ENCODE measurements around the gene MBNL1. TPM values are rescaled to one million over a fixed set of nuclear protein-coding genes. Genes with fewer than 3 reads are reported as not detected.

Gene MBNL1
- total RNA-seq, 1 donor: 545 TPM

DNA sequence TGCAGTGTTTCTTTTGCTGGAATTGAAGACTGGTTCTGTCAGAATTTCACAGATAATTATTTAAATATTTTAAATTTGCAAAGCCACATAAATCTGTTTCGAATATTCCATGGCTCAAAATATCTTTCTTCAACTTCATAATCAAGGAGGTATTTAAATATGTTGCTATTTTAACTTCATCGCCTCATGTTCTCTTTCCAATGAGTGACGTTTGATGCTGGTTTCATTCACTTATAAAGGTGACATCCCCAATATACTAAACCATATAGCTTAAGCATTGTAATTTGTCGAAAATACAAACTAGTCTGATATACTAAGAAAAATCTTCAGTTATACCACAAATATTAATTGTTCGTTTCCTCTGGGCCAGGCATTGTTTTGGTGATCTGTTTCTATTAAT lies 22.5 kb downstream of the MBNL1 start:
- TF ChIP-seq, protein P1, sequence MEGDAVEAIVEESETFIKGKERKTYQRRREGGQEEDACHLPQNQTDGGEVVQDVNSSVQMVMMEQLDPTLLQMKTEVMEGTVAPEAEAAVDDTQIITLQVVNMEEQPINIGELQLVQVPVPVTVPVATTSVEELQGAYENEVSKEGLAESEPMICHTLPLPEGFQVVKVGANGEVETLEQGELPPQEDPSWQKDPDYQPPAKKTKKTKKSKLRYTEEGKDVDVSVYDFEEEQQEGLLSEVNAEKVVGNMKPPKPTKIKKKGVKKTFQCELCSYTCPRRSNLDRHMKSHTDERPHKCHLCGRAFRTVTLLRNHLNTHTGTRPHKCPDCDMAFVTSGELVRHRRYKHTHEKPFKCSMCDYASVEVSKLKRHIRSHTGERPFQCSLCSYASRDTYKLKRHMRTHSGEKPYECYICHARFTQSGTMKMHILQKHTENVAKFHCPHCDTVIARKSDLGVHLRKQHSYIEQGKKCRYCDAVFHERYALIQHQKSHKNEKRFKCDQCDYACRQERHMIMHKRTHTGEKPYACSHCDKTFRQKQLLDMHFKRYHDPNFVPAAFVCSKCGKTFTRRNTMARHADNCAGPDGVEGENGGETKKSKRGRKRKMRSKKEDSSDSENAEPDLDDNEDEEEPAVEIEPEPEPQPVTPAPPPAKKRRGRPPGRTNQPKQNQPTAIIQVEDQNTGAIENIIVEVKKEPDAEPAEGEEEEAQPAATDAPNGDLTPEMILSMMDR (IDR thresholded peaks at IDR 0.05; ENCODE audit: extremely low read depth, low read depth, low read length): no peak
- H3K27ac ChIP-seq (ENCODE audit: low read depth, low read length): peak overlapping the region; percentile 58
- no peaks in the 10 kb centered on the region for H3K36me3 ChIP-seq (ENCODE audit: insufficient read depth, low read length)
- no peaks in the 10 kb centered on the region for H3K9me3 ChIP-seq (ENCODE audit: low read depth, low read length)
- H4K20me1 ChIP-seq (ENCODE audit: insufficient read depth, low read length): peaks cover 61% of the 10 kb centered on the region
- no peak overlapping the region for H2AFZ ChIP-seq (ENCODE audit: low read length)
- H3K4me3 ChIP-seq (ENCODE audit: insufficient read depth, low read length): no peak overlapping the region
- no peaks in the 10 kb centered on the region for H3K27me3 ChIP-seq (ENCODE audit: insufficient read depth, low read length)
- no peak for DNase-seq (ENCODE audit: insufficient read length, low spot score, missing footprints)
- peak overlapping the region; percentile 1 for H3K4me2 ChIP-seq (ENCODE audit: insufficient read depth, low read length)
- H3K79me2 ChIP-seq (ENCODE audit: insufficient read depth, low read length): peaks cover 95% of the 10 kb centered on the region
- peaks cover 46% of the 10 kb centered on the region for H3K4me1 ChIP-seq (ENCODE audit: insufficient read depth, low read length)

DNA sequence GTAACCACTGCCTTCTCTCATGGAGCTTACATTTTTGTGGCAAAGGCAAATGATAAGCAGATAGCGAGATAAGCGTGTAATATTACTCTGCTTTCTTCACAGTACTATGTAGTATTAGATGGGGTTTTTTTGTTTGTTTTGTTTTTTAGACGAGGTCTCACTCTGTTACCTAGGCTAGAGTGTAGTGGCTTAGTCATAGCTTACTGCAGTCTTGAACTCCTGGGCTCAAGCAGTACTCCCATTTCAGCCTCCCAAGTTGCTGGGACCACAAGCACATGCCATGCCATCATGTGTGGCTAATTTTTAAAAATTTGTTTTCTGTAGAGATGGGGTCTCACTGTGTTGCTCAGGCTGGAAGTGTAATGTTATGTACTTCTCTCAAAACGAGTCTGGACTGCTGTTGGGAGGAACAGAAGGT lies 22.9 kb downstream of the MBNL1 start:
- Histone ChIP-seq H3K4me3 (ENCODE audit: insufficient read depth, low read length) (no peak overlapping the region), H4K20me1 (ENCODE audit: insufficient read depth, low read length) (peaks cover 63% of the 10 kb centered on the region), H3K27me3 (ENCODE audit: insufficient read depth, low read length) (no peaks in the 10 kb centered on the region), H2AFZ (ENCODE audit: low read length) (no peak overlapping the region), H3K36me3 (ENCODE audit: insufficient read depth, low read length) (no peaks in the 10 kb centered on the region), H3K9me3 (ENCODE audit: low read depth, low read length) (no peaks in the 10 kb centered on the region), H3K4me2 (ENCODE audit: insufficient read depth, low read length) (peak overlapping the region; percentile 1), H3K4me1 (ENCODE audit: insufficient read depth, low read length) (peaks cover 46% of the 10 kb centered on the region), H3K27ac (ENCODE audit: low read depth, low read length) (peak overlapping the region; percentile 57), H3K79me2 (ENCODE audit: insufficient read depth, low read length) (peaks cover 97% of the 10 kb centered on the region)
- TF ChIP-seq, protein P1 (IDR thresholded peaks at IDR 0.05; ENCODE audit: extremely low read depth, low read depth, low read length): no peak
- no peak for DNase-seq (ENCODE audit: insufficient read length, low spot score, missing footprints)

DNA sequence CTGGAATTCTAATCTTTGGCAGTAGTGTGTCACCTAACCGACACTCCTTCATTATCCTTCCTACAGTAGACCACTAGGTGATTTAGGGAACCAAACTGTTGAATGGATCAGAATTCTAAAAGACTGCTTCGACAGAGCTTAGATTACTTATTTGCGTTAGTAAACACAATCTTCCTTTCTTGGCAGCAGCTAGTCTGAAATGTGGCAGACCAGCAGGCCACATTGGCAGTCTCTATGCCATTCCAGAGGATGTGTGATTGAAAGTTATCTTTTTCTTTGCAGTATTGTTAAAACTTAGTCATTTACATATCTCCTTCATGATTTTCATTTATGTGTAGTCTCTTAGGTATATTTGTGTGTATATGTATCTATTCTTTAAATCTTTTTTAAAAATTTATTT lies 23.6 kb downstream of the MBNL1 start:
- Histone ChIP-seq H3K4me1 (ENCODE audit: insufficient read depth, low read length) (peaks cover 53% of the 10 kb centered on the region), H3K4me2 (ENCODE audit: insufficient read depth, low read length) (peak overlapping the region; percentile 11), H3K9me3 (ENCODE audit: low read depth, low read length) (no peaks in the 10 kb centered on the region), H3K79me2 (ENCODE audit: insufficient read depth, low read length) (peaks cover 97% of the 10 kb centered on the region), H3K4me3 (ENCODE audit: insufficient read depth, low read length) (no peak overlapping the region), H2AFZ (ENCODE audit: low read length) (no peak overlapping the region), H3K27me3 (ENCODE audit: insufficient read depth, low read length) (no peaks in the 10 kb centered on the region), H4K20me1 (ENCODE audit: insufficient read depth, low read length) (peaks cover 63% of the 10 kb centered on the region), H3K36me3 (ENCODE audit: insufficient read depth, low read length) (no peaks in the 10 kb centered on the region), H3K27ac (ENCODE audit: low read depth, low read length) (peak overlapping the region; percentile 57)
- no peak for DNase-seq (ENCODE audit: insufficient read length, low spot score, missing footprints)
- TF ChIP-seq, protein P1 (IDR thresholded peaks at IDR 0.05; ENCODE audit: extremely low read depth, low read depth, low read length): peak; percentile 6

DNA sequence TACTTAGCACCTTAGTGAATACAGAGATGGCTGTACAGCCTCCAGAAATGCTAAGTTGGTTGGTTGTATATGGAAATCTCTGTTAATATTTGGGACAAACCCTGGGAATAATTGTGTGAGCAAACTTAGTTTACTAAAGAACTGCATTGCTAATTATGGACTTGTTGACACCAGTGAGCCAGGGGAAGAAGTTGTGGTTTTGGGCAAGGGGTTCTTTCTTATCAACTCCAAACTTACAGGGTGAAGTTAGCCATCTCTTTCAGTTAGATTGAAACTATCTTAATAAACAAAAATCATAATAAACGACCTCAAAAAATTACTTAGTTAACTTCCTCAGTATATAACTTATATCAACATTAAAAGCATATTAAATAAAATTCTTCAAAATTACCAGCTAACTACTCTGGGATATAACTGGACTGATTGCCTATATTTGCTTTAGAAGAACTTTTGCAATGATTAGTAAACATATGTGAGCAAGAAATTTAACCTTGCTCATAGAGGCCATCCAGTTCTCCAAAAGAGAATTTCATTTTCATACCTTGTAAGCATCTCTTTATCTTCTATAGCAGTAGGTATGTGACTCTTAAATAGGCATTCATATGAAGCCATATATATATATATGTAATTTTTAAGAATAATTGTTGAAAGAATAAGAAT lies 24.7 kb downstream of the MBNL1 start:
- Histone ChIP-seq H3K9me3 (ENCODE audit: low read depth, low read length) (no peaks in the 10 kb centered on the region), H2AFZ (ENCODE audit: low read length) (no peak overlapping the region), H3K79me2 (ENCODE audit: insufficient read depth, low read length) (peaks cover 96% of the 10 kb centered on the region), H3K27ac (ENCODE audit: low read depth, low read length) (no peak overlapping the region), H4K20me1 (ENCODE audit: insufficient read depth, low read length) (peaks cover 64% of the 10 kb centered on the region), H3K4me1 (ENCODE audit: insufficient read depth, low read length) (peaks cover 52% of the 10 kb centered on the region), H3K4me3 (ENCODE audit: insufficient read depth, low read length) (no peak overlapping the region), H3K36me3 (ENCODE audit: insufficient read depth, low read length) (no peaks in the 10 kb centered on the region), H3K4me2 (ENCODE audit: insufficient read depth, low read length) (no peak overlapping the region), H3K27me3 (ENCODE audit: insufficient read depth, low read length) (no peaks in the 10 kb centered on the region)
- DNase-seq (ENCODE audit: insufficient read length, low spot score, missing footprints): no peak
- TF ChIP-seq, protein P1 (IDR thresholded peaks at IDR 0.05; ENCODE audit: extremely low read depth, low read depth, low read length): no peak
